Measurements from ENCODE around the gene NFE2L3.
"Not testable (repeated sequence)": the region's sequence is repeated elsewhere in the genome, so short reads cannot be mapped to it uniquely, and the experiment has no call there.

The NFE2L3 gene

DNA sequence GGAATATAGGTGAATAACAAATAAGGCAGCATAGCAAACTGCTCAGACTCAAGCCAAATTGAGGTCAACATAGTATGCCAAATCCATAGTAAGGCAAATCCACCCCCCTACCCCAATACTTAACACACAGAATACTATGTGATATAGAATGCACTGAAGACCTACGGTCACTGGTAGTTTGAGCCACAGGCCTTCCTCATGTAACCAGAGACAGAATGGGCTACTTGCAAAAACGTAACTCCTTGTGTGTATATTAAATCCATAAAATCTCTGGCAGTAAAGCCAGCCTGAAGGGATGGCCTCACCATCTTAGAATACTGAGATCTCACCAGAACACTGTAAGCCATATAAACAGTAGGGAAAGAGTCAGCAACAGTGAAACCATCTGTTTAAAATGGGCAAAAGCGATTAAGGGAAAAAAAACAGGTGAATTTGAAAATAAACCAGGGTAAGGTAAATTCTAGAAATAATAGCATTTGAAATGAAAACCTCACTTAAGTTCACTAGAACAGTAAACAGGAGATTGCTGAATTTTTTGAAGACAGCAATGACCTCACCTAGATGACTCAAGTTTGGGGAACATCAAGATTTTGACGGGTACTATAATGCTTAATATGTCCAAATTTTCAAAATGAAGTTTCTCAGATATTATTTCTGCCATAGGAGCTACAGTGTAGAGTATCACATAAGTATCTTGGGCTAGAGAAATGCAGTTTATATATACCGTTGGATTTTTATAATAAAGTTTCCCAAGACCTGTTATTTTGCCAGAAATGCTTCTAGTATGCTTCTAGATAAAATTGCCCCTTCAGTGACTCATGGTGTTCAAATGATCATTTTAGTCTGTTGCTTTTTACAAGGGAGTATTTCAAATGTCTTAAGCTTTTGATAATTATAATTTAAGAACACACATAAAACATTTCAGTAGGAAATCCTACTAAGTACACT, 34.6 kb downstream of the NFE2L3 start:
- no peak for DNase-seq (ENCODE audit: low read depth)

DNA sequence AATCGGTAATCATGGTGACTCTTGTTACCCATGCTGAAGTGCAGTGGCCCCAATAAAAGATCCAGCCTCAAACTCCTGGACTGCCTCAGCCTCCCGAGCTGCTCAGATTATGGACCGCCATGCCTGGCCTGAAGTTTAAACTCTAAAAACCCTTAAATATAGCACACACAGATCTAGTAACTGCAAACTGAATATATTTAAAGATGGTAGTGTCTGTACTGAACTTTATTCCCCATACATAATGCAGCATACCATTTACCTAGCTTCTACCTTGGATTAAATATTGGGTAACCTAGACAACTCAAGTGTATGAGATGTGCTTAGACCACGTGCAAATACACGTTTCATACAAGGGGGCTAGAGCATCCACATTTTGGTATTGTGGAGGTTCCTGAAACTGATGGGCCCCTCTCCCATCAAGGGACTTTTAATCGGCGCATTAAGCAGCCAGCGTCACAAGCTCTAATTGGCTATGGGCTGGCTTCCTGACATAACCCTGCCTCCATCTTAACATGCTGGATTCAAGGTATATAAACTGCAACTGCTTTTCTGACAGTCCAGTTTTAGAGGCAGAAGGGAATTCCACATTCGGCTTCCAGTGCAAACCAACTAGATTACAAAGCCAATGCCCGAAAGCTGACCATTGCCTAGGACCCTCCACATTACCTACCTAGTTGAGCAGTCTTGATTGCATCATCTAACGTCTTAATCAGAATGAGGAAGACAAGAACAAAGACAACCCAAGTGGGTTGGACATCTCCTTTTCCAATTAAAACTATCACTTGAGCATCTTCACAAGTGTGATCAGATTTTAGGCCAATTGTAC, 35.6 kb downstream of the NFE2L3 start:
- no peak for DNase-seq (ENCODE audit: low read depth)

DNA sequence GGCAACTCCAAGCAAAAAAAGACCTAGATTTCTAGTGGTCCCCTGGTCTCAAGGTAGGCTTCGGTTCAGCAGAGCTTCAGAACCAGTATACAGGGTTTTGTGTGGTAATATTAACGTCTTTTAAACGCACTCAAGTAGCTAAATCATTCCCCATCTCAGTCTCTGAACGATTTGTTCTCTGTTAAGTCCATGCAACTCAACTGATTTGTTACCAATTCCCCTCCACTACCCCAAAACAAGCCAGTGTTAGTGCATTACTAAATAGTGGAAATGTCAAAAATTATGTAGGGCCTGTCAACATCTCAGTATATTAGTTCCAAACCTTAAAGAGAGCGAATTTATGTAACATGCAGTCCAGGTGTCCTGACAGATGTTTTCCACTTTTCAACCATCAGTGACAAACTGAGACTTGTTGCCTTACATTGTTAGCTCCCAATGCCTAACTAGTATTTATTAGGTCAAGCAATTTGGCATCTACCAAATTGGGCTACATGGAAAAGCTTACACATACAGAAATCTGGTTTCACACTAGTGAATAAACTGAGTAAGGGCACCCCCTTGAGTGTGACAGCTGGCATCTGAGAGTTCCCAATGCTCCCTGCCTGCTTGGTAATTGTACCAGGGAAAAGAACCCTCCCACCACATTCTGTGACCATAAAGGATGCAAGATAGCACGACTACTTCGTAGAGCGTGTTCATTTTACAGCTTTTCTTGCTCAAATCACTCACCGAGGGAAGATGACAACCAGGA, 36.4 kb downstream of the NFE2L3 start:
- no peak for DNase-seq (ENCODE audit: low read depth)

DNA sequence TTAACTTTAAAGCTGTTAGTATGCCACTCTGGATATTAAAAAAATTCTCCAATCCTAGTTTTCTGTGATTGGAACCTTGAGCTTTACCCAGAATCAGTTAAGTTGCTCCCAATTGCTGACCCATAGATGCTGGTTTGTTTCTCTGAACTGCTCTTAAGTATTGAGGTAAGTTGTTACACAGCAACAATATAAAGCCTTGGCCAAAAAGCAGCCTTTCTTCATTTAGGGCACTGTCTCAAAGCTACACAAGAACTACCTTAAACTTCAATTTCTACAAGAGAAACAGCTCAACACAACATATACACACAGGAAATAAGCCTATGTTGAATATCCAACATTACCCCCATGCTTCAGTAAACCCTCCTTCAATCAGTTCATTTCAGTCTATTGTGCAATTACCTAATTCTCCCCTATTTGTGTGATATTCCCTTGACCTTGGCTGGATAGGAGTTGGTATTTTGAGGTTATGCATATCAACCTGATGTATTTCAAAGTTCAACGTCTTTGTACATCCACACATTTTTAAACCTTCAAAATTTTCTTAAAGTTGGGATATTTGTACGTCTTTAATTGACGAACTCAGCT, 37.1 kb downstream of the NFE2L3 start:
- DNase-seq (ENCODE audit: low read depth) = no peak

DNA sequence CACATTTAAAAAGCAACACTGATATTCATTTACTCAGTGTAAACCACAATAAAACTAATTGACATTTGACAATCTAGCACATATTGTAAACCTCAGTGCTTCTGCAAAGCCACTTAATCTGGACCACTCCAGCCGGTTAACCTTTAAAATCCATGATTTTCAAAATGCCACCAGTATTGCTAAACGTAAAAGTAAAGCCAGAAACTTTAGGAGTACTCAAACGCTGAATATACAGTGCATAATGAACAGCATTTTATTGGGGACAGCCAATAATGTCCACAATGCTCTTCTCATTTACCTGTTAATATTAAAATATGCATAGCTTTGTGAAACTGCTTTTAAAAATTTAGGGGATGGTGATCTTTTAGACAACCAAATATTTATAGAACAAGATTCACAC, 37.7 kb downstream of the NFE2L3 start:
- no peak for DNase-seq (ENCODE audit: low read depth)

DNA sequence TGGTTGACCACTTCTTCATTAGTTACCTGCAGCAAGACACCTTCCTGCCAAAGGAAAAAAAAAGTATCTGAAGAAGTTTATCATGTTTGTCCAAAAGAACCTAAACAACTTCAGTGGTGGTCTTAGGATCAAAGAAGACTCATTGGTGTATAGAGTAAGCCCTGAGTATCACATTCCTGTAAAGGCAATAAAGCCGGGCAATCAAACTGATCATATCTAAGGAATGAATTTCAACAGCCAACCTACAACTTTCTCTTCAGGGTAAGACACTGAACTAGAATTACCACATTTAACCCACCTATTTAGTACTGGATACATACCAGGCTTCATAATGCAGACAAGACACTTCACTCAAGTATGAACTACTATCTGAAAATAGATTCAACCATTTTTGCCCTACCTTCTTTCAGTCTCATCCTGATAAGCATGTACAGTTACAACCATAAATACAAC, 38.4 kb downstream of the NFE2L3 start:
- no peak for DNase-seq (ENCODE audit: low read depth)

DNA sequence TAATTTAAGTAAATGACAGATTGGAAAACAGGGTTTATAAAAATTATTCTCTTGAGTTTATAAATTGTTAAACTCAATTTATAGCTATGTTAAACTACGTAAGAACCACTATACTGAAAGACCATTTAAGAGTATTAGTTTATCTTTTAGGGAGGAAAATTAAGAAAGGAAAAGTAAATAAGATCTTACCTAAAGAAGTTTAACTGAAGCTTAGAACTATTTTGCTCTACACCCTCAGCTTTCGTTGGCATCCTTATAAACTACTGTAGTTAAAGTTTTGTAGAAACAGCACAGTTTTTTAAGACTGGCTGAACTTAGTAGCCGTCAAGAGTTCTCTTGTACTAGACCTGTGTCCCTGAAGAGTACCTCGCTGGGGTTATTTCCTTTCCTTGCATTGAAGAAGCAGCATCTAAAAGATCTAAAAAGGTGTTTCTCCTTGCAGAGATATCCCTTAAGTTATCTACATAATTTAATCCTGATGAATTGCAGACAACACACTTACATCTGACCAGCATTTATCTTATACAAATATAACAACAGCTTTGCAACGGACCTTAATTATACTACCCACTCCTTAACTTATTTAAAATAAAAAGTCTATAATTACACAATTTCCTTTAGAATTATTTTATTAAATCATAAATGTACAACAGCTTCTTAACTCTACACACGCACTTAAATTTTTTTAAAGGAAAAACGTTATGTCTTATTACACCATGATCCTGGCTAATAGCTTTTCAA, 39.4 kb downstream of the NFE2L3 start:
- no peak for DNase-seq (ENCODE audit: low read depth)

DNA sequence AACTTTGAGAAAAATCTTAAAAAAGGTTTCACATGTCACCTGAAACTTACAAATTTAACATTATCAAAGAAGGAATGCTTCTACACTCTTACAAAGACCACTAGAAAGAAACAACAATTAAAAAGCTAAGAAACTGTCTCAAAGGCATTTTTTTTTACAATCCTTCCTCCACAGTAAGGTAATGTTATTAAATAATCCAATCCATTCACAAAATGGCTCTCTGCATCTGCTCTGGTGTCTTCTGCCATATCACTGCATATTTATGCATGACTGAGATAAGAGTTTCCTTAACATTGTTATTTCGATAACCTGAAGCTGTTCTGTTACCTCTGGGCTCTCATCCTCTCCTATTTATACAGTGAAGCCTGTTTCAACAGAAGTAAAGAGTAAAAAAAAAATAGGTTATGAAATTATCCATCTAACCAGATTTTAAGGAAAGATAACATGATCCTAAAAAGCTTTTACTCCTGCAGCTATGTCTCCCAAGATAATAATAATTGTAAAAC, 40.0 kb downstream of the NFE2L3 start:
- DNase-seq (ENCODE audit: low read depth) = no peak

DNA sequence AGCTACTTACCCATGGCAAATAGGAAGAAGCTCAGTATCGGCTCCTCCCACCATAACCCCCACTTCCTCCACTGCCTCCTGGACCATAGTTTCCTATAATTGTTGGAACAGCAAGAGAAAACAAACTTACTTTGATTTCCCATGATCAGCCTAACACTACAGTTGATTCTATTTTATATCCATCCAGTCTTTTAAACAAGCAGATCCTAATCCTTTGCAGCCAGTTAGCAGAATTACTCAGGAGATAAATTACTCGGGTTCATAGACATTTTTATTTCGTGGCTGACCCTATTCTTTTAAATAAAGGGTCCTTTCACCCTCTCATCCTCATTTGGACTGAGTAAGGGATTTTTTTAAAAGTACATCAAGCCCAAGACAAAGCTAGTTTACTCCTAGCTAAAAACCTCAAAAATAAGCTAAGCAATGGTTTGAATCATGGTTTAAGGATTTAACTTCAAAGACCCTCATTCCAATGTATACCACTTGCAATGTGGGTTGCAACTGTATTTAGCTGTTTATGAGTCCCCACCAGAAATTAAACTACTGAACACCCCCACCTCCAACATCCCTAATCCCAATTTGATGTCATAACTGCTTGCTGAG, 40.6 kb downstream of the NFE2L3 start:
- no peak for DNase-seq (ENCODE audit: low read depth)

DNA sequence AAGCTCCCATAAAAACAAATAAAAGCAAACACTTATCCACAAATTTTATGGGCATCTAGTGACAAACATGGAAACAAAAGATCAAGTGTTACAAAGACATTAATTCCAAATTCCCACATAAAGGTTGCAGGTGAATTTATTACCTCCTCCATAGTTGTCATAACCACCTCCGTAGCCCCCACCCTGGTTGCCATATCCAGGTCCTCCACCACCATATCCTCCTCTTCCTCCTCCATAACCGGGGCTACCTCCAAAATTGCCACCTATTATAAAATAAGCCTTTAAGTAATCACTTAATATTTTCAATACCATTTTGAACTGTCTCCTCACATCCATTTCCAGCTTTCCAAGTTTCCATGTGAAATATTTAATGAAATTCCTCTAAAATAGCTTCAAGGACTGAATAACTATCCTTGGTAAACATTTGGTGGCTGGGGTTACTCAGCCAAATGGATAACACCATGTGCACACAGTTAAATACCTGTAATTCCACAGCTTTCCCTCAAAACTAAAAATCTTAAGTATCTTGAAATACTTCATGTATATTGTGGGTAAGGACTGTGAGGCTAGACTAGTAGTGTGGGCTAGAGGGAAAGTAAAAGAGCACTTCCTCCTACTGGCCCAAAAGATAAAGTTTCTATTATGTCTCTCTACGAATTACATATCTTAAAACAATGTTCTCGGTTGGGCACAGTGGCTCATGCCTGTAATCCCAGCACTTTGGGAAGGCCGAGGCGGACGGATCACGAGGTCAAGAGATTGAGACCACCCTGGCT, 41.6 kb downstream of the NFE2L3 start:
- DNase-seq (ENCODE audit: low read depth) = no peak

DNA sequence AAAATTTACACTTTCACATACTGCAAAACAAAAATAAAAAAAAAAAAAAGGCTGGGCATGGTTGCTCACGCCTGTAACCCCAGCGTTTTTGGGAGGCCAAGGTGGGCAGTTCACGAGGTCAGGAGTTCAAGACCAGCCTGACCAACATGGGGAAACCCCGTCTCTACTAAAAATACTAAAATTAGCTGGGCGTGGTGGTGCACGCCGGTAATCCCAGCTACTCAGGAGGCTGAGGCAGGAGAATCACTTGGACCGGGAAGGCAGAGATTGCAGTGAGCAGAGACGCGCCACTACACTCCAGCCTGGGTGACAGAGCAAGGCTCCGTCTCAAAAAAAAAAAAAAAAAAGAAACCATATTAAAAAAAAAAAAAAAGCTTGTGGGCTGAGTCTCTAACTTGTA, 42.8 kb downstream of the NFE2L3 start:
- not testable (repeated sequence) for DNase-seq (ENCODE audit: low read depth)

DNA sequence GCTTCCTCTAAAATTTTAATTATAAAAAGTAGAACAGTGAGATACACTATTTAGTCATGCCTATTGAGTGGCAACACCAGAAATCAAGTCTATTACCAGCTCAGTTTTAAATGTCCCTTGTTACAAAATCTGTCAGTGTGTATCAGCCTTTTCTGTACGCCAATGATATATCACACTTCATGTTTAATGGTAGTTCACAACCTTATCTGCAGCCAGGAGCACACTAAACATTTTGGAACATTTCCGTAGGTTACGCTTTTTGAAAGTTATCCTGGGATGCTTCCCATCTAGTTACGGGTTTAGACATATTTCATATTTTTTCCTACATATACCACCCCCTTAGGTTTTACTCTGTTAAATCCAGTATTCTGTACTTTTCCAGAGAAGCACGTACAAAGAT, 43.2 kb downstream of the NFE2L3 start:
- no peak for DNase-seq (ENCODE audit: low read depth)

DNA sequence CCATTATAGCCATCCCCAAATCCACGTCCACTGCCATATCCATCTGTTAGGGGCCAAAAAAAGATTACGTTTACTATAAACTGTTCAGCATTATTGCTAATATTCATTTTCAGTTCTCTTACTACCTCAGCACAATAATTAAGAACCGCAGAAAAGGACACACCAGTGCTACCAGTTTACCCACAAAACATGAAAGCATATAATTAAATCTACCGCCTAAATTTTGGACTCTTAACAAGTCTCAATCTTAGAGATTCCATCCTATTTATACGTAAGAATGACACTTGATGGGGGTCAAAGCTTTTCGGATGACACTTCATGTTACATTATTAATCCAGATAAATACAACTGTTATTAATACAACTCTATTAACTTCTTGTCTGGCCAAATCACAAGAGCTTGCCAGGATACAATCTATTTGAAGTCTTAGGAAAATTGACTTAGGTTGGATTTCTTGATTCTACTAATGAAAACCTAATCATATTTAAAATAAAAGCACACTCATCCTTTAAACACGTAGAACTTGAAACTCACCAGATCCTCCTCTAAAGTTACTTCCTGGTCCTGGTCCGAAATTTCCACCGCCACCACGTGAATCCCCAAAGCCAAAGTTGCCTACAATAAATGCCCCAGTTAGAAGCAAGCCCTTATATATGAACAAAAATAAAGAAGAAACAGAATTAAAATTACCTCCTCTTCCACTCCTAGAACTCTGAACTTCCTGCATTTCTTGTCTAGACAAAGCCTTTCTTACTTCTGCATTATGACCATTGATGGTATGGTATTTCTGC, 44.1 kb downstream of the NFE2L3 start:
- no peak for DNase-seq (ENCODE audit: low read depth)

DNA sequence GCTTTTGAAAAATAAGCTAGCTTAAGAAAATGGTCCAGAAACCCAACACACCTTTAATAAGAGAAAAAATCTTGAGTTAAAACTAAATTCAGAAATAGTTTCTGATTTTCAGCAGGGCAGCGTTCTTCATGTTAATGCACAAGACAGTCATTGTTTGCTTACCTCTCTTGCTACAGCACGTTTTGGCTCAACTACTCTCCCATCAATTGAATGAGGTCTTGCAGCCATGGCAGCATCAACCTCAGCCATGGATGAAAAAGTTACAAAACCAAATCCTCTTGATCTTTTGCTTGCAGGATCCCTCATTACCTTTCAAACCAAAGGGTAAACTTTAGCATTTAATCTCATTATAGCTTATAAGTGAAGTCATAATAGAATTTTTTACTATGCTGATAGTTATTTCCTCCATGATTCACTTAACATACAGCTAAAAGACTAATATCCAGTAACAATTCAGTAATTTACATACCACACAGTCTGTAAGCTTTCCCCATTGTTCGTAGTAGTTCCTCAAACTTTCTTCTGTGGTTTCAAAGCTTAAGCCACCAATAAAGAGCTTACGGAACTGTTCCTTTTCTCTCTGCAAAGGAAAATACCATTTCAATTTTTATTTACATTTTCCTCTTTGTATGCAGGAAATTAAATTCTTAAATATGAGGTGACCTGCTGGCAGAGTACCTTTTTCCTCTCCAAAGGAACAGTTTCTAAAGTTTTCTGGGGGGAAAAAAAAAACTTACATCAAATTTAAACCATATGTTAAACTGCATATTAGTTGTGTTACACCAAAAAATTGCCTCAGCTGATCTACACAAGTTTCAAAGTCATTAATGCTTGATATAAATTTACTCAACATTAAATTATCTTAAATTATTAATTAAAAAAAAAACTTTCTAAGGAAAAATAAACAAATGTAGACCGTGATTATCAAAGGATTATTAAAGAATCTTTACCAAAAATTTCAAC, 45.4 kb downstream of the NFE2L3 start:
- DNase-seq (ENCODE audit: low read depth) = no peak

DNA sequence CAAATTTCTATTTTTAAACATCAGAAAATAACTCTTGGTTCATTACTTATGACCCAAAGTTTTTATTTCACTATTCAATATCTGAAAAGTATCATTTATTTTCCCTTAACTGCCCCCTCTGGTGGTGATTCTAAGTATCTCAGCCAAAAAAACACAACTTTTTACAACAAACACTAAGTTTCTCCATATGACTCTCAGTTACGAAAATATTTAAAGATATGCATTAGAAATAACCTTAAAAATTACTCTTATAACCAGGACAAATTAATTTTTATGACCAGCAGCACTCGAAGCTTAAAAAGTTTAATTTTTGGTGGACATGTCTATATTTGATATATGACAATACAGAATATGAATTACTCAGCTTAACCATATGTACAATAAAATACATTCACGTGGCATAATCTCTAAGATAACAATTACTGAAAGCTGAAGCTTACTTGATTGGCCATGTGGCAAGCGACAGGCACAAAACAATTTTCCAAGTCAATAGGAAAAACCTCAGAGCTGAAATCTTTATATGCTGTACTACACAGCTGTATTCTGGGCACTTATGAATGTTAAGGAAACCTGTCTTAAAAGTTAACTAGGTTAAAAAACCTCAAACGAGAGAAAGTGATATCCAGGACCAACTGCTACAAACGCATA, 46.3 kb downstream of the NFE2L3 start:
- DNase-seq (ENCODE audit: low read depth) = no peak

DNA sequence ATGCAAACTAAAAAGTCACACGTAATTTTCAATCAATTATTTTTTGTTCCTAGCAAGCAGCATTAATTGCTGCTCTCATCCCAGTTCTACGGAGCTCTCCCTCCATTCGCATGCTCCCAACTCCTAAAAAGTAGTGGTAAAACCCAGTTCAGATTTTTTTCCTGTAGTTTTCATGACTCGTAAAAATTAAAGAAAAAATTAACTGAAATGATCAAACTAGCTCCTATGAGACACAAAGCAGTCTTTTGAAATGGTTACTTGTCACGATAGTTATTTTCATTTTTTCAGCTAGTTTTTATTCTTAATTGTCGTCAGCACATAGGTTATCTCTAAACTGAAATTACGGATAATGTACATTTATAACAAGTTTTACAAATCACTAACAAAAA, 46.8 kb downstream of the NFE2L3 start:
- no peak for DNase-seq (ENCODE audit: low read depth)

All from stimulated activated CD8-positive, alpha-beta memory T cell treated with anti-CD3 and anti-CD28 coated beads, Interleukin-4, amount 100 ng/mL, for 24 hours (primary cell).